ENCODE data around the gene GPC2.
"Not testable (repeated sequence)": the region's sequence is repeated elsewhere in the genome, so short reads cannot be mapped to it uniquely, and the experiment has no call there.

The GPC2 gene

GRCh38 chr7:100148225-100148558 lies 29.0 kb downstream of the GPC2 start:
- no peak for DNase-seq

GRCh38 chr7:100147278-100147677 lies 29.9 kb downstream of the GPC2 start:
- no peak for DNase-seq

- DNase-seq = not testable (repeated sequence)
Observed at GRCh38 chr7:100146350-100146749, 30.8 kb downstream of the GPC2 start.

GRCh38 chr7:100142461-100142860 lies 34.7 kb downstream of the GPC2 start:
- DNase-seq = no peak

GRCh38 chr7:100141555-100141949 lies 35.6 kb downstream of the GPC2 start:
- no peak for DNase-seq

GRCh38 chr7:100137851-100138760 lies 39.1 kb downstream of the GPC2 start:
- peak; percentile 19 for DNase-seq

- peak; percentile 60 for DNase-seq
Observed at GRCh38 chr7:100132697-100133151, 44.5 kb downstream of the GPC2 start.

- no peak for DNase-seq
Observed at GRCh38 chr7:100132126-100132525, 45.1 kb downstream of the GPC2 start.

GRCh38 chr7:100130608-100131453 lies 46.4 kb downstream of the GPC2 start:
- peak; percentile 76 for DNase-seq

- DNase-seq = not testable (repeated sequence)
Observed at GRCh38 chr7:100130220-100130607, 47.0 kb downstream of the GPC2 start.

- no peak for DNase-seq
Observed at GRCh38 chr7:100128637-100128963, 48.6 kb downstream of the GPC2 start.

GRCh38 chr7:100127866-100128636 lies 49.1 kb downstream of the GPC2 start:
- no peak for DNase-seq

GRCh38 chr7:100126931-100127865 lies 50.0 kb downstream of the GPC2 start, which contains the start of gene MBLAC1:
TSS of gene MBLAC1 (plus strand) at chr7:100126967. CDS start at chr7:100127396, 429 bp downstream.
- DNase-seq = peak; percentile 94

GRCh38 chr7:100126239-100126930 lies 50.8 kb downstream of the GPC2 start:
- DNase-seq = no peak

- DNase-seq = no peak
Observed at GRCh38 chr7:100124301-100125230, 52.6 kb downstream of the GPC2 start.

GRCh38 chr7:100122568-100122967 lies 54.6 kb downstream of the GPC2 start:
- no peak for DNase-seq

- peak; percentile 67 for DNase-seq
Observed at GRCh38 chr7:100122067-100122466, 55.1 kb downstream of the GPC2 start.

- no peak for DNase-seq
Observed at GRCh38 chr7:100120733-100121036, 56.5 kb downstream of the GPC2 start.

GRCh38 chr7:100119970-100120732 lies 57.0 kb downstream of the GPC2 start:
- DNase-seq = no peak

Data from NCI-H1436 (cell line).